ENCODE results near the gene TMEM259. TPM values are rescaled to one million over a fixed set of nuclear protein-coding genes. Genes with fewer than 3 reads are reported as not detected.

Gene TMEM259
- total RNA-seq, 6 experiments from 2014 or later, result 82.6 to 180 (median 93.2) TPM

GRCh38 chr19:960020-960419 lies 60.9 kb downstream of the TMEM259 start:
- TF ChIP-seq CTCF (IDR thresholded peaks at IDR 0.05) (no peak), POLR2A (IDR thresholded peaks at IDR 0.05) (no peak)
- Histone ChIP-seq H3K36me3 (no peaks in the 10 kb centered on the region), H3K9me3 (no peaks in the 10 kb centered on the region), H3K27ac (no peak overlapping the region), H3K27me3 (no peaks in the 10 kb centered on the region), H3K4me3 (no peak overlapping the region), H3K4me1 (no peaks in the 10 kb centered on the region)
- ATAC-seq (no peak), DNase-seq (no peak)
- intact Hi-C loops (cut with DNase I), result no loop called here
- 100% methylated on average over 1 of the region's 12 CpGs for WGBS (ENCODE audit: insufficient coverage, low coverage, low lambda C conversion rate, missing lambda C conversion rate)

Small RNA genes lying within 50 kb of the gene (small RNA-seq; reads per million reads assigned to genes)
- gene RNU6-2, result 0 to 0.58 reads per million in 2 experiments

Other genes with a start within 250 kb of the TMEM259 start
- 100 to 1,000 TPM in 5 of 6 experiments, 10 to 100 TPM in 1; 91.1 to 150 (median 129) TPM for gene PTBP1, start 223.7 kb downstream of the TMEM259 start, total RNA-seq
- gene PLPPR3, start 199.2 kb downstream of the TMEM259 start, total RNA-seq, result not detected
- 1 to 10 TPM in 2 of 6 experiments, under 1 TPM in 1, not detected in 3; 0.15 to 3.6 (median 1.8) TPM for gene AZU1, start 193.3 kb downstream of the TMEM259 start, total RNA-seq
- 1 to 10 TPM in 2 of 6 experiments, not detected in 4; 2.3 to 2.9 TPM for gene PRTN3, start 180.1 kb downstream of the TMEM259 start, total RNA-seq
- 1 to 10 TPM in 2 of 6 experiments, under 1 TPM in 1, not detected in 3; 0.59 to 4.2 (median 3.3) TPM for gene ELANE, start 168.8 kb downstream of the TMEM259 start, total RNA-seq
- gene CFD, start 161.5 kb downstream of the TMEM259 start, total RNA-seq, result 1 to 10 TPM; 3.5 to 9.6 (median 7.8) TPM
- gene MED16, start 127.9 kb downstream of the TMEM259 start, total RNA-seq, result 10 to 100 TPM; 32.0 to 35.7 (median 33.3) TPM
- gene RNU6-9, start 127.6 kb downstream of the TMEM259 start, total RNA-seq, result not detected
- gene R3HDM4, start 107.9 kb downstream of the TMEM259 start, total RNA-seq, result 10 to 100 TPM; 14.5 to 28.2 (median 20.5) TPM
- gene KISS1R, start 103.8 kb downstream of the TMEM259 start, total RNA-seq, result under 1 TPM in 1 of 6 experiments, not detected in 5; 0.47 TPM
- 1 to 10 TPM in 5 of 6 experiments, under 1 TPM in 1; 0.74 to 5.3 (median 1.9) TPM for gene ARID3A, start 95.1 kb downstream of the TMEM259 start, total RNA-seq
- 10 to 100 TPM; 19.0 to 56.2 (median 29.7) TPM for gene WDR18, start 36.8 kb downstream of the TMEM259 start, total RNA-seq
- gene GRIN3B, start 20.7 kb downstream of the TMEM259 start, total RNA-seq, result under 1 TPM in 1 of 6 experiments, not detected in 5; 0.06 TPM
- not detected for gene RNU6-2, start 399 bp upstream of the TMEM259 start, total RNA-seq
- 10 to 100 TPM; 16.4 to 53.8 (median 22.2) TPM for gene CNN2, start 5.5 kb upstream of the TMEM259 start, total RNA-seq
- 10 to 100 TPM in 3 of 6 experiments, 1 to 10 TPM in 3; 4.8 to 14.6 (median 9.1) TPM for gene ABCA7, start 19.0 kb upstream of the TMEM259 start, total RNA-seq
- 1 to 10 TPM; 4.2 to 10.0 (median 7.3) TPM for gene ARHGAP45, start 46.0 kb upstream of the TMEM259 start, total RNA-seq
- gene POLR2E, start 74.3 kb upstream of the TMEM259 start, total RNA-seq, result 100 to 1,000 TPM; 112 to 256 (median 131) TPM
- 100 to 1,000 TPM; 204 to 389 (median 212) TPM for gene GPX4, start 82.9 kb upstream of the TMEM259 start, total RNA-seq
- 10 to 100 TPM; 21.5 to 54.4 (median 25.5) TPM for gene SBNO2, start 153.1 kb upstream of the TMEM259 start, total RNA-seq
- 10 to 100 TPM; 23.8 to 34.0 (median 29.5) TPM for gene STK11, start 184.7 kb upstream of the TMEM259 start, total RNA-seq
- gene CBARP, start 216.9 kb upstream of the TMEM259 start, total RNA-seq, result under 1 TPM; 0.15 to 0.62 (median 0.31) TPM
- gene ATP5F1D, start 220.6 kb upstream of the TMEM259 start, total RNA-seq, result 100 to 1,000 TPM in 5 of 6 experiments, 10 to 100 TPM in 1; 98.1 to 240 (median 137) TPM
- gene MIDN, start 227.5 kb upstream of the TMEM259 start, total RNA-seq, result 10 to 100 TPM; 22.3 to 55.1 (median 29.3) TPM
- gene CIRBP, start 248.2 kb upstream of the TMEM259 start, total RNA-seq, result 100 to 1,000 TPM in 2 of 6 experiments, 10 to 100 TPM in 4; 69.2 to 111 (median 89.5) TPM